IPS-15b (cell line): Measurements from ENCODE around the gene PCSK7.

ENCODE experiments used
- H3K27me3 ChIP-seq: one replicate; pipeline ENCODE4 v1.6.1; 2013; ENCODE audit warnings: low read length; ENCODE audit not compliant: control insufficient read depth, insufficient read depth
- H3K36me3 ChIP-seq: one replicate; pipeline ENCODE4 v1.6.1; 2013; ENCODE audit warnings: low read length; ENCODE audit not compliant: control insufficient read depth, insufficient read depth
- H3K4me1 ChIP-seq: one replicate; pipeline ENCODE4 v1.6.1; 2013; ENCODE audit warnings: mild to moderate bottlenecking, low read length; ENCODE audit not compliant: control insufficient read depth, insufficient read depth
- H3K4me3 ChIP-seq: one replicate; pipeline ENCODE4 v1.5.1; 2013; ENCODE audit warnings: low read depth, low read length
- H3K9ac ChIP-seq: one replicate; pipeline ENCODE4 v1.6.1; 2013; ENCODE audit warnings: low read depth, mild to moderate bottlenecking, low read length
- H3K9me3 ChIP-seq: one replicate; pipeline ENCODE4 v1.6.1; 2013; ENCODE audit warnings: mild to moderate bottlenecking, low read length; ENCODE audit not compliant: control insufficient read depth, insufficient read depth

The PCSK7 gene

DNA sequence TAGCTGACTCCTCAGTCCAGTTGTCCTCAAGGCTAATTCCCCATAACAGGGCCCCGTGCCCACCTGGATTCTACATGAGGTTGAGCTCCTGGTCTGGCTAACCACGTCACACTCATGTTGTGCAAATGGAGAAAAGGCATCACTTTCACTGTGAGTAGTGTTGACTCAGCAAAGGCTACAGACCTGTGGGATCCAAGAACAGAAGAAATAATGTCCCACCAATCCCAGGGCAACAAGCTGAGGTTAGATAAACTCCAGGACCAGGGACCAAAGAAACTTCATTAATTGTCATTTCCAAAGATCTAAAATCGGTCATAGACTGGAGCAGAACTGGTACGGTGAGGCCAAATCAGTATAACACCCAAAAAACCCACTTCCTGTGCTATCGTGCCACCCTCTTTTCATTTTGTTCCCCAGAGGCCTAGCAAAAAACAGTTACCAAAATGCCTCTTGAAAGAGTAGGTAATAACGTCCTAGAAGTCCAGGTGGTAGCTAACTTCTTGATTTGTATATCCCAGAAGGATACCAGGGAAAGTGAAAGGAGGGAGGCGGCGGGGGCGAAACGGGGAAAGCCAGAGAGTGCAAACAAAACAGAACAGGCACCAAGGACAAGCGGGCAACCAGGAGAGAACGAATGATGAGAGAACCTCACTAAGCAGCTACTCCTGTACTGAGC is 1.4 kb downstream of the PCSK7 start:
- no peak overlapping the region for H3K4me3 ChIP-seq
- H3K9me3 ChIP-seq: no peaks in the 10 kb centered on the region
- H3K4me1 ChIP-seq: peaks cover 5% of the 10 kb centered on the region
- peaks cover 25% of the 10 kb centered on the region for H3K36me3 ChIP-seq
- peak overlapping the region; percentile 24 for H3K9ac ChIP-seq
- no peaks in the 10 kb centered on the region for H3K27me3 ChIP-seq

DNA sequence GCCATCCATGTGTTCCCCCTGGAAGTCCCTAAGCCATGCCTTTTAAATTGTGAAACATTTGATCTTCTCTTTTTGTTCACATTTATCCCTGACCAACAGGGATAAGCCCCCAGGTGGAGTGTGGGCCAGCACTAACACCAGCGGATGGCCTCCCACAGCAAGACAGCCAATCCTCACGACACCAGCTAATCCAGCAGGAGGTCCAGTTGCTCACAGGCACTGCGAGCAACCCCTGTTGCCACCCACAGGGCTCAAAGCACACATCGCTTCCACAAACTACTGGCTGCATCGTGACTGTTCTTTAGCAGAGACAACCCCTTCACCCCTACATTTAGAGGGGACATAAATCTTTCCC is 2.0 kb downstream of the PCSK7 start:
- Histone ChIP-seq H3K36me3 (peaks cover 25% of the 10 kb centered on the region), H3K4me3 (no peak overlapping the region), H3K9ac (peak overlapping the region; percentile 24), H3K9me3 (no peaks in the 10 kb centered on the region), H3K4me1 (peaks cover 5% of the 10 kb centered on the region), H3K27me3 (no peaks in the 10 kb centered on the region)

- H3K4me1 ChIP-seq: peaks cover 5% of the 10 kb centered on the region
- peaks cover 25% of the 10 kb centered on the region for H3K36me3 ChIP-seq
- H3K27me3 ChIP-seq: no peaks in the 10 kb centered on the region
- no peak overlapping the region for H3K4me3 ChIP-seq
- no peak overlapping the region for H3K9ac ChIP-seq
- no peaks in the 10 kb centered on the region for H3K9me3 ChIP-seq
These were observed 2.5 kb downstream of the PCSK7 start for GRCh38 chr11:117229411-117229810.

- peaks cover 25% of the 10 kb centered on the region for H3K36me3 ChIP-seq
- no peaks in the 10 kb centered on the region for H3K9me3 ChIP-seq
- no peak overlapping the region for H3K9ac ChIP-seq
These were observed 3.8 kb downstream of the PCSK7 start for GRCh38 chr11:117228091-117228490.

GRCh38 chr11:117226388-117227385 is 5.2 kb downstream of the PCSK7 start:
- no peak overlapping the region for H3K4me3 ChIP-seq
- peaks cover 25% of the 10 kb centered on the region for H3K36me3 ChIP-seq
- no peaks in the 10 kb centered on the region for H3K4me1 ChIP-seq
- no peaks in the 10 kb centered on the region for H3K9me3 ChIP-seq
- H3K27me3 ChIP-seq: no peaks in the 10 kb centered on the region
- H3K9ac ChIP-seq: no peak overlapping the region

More at GRCh38 chr11:117228091-117228490, 3.8 kb downstream of the PCSK7 start:
- no peak overlapping the region for H3K4me3 ChIP-seq
- H3K4me1 ChIP-seq: no peaks in the 10 kb centered on the region
- no peaks in the 10 kb centered on the region for H3K27me3 ChIP-seq

GRCh38 chr11:117225553-117226170 is 6.2 kb downstream of the PCSK7 start:
- no peaks in the 10 kb centered on the region for H3K9me3 ChIP-seq
- H3K4me3 ChIP-seq: no peak overlapping the region
- H3K36me3 ChIP-seq: peaks cover 25% of the 10 kb centered on the region
- no peaks in the 10 kb centered on the region for H3K4me1 ChIP-seq
- H3K9ac ChIP-seq: no peak overlapping the region
- H3K27me3 ChIP-seq: no peaks in the 10 kb centered on the region

GRCh38 chr11:117223741-117224689 is 7.9 kb downstream of the PCSK7 start:
- no peaks in the 10 kb centered on the region for H3K4me1 ChIP-seq
- H3K9ac ChIP-seq: no peak overlapping the region
- no peaks in the 10 kb centered on the region for H3K27me3 ChIP-seq
- H3K9me3 ChIP-seq: no peaks in the 10 kb centered on the region
- peaks cover 19% of the 10 kb centered on the region for H3K36me3 ChIP-seq
- no peak overlapping the region for H3K4me3 ChIP-seq

DNA sequence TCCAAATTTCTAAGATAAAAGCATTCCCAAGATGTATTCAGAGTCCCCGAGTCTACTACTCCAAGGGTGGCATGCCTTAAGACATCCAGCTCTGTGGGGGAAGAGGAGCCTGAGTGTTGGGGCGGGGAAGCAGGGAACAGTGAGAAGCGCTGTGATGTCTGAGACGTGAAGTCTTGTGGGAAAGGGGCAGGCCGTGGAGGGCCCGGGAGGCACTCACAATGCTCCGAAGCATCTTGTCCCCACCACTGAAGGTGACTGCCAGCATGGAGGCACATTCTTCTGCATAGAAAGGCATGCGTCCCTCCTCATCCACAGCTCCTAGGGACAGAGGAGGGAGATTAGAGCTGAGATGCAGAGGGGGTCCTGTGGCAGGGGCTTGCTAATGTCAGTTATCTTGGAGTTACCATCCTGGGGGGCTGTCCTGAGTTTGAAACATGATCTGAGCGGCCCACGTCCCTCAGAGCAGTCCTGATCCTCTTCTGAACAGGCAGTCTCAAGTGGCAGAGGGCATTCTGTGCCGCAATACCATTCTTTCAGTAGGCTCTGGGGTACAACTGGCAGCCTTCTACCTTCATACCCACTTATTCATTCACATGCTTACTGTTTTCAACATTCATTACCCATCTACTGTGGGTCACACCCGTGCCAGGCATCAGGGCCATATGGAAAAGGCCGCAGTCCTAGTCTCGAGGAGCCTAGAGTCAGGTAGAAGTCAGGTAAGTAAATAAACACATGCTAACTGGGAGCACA is 8.7 kb downstream of the PCSK7 start:
- peaks cover 24% of the 10 kb centered on the region for H3K36me3 ChIP-seq
- no peaks in the 10 kb centered on the region for H3K9me3 ChIP-seq
- no peaks in the 10 kb centered on the region for H3K4me1 ChIP-seq
- H3K27me3 ChIP-seq: no peaks in the 10 kb centered on the region
- H3K9ac ChIP-seq: no peak overlapping the region
- H3K4me3 ChIP-seq: no peak overlapping the region

DNA sequence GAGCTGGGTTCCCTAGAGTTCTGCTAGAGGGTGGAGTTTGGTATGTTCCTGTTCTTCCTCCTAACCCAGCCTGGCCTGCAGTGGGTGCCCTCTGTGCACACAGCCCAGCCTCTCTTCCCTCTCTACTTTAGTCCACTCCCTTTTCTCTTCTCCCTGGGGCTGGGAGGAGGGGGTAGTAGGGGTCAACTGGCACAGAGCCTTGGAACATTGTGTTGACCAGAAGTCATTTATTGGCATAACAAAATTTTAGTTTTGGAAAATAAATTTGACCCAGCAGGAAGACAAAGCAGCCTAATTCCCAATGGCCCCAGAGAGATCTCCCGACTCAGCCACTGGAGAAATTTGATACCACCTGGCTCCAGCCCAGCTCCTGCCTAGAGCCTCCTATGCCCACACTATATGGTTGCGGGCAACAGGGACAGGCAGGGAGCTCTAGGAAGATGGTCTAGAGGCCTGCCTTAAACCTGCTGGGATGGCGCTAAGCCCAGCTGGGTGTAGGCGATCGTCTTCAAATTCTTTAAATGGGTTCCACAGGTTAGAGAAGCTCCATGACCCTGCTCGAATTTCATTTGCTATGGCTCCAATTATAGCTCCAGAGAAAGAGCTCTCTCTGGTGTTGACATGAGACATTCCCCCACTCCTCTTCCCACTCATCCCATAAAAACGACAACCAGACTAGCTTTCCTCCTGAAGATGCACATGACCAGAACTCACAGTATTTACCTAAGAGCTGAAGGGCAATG is 9.9 kb downstream of the PCSK7 start:
- H3K9me3 ChIP-seq: no peaks in the 10 kb centered on the region
- no peaks in the 10 kb centered on the region for H3K4me1 ChIP-seq
- no peak overlapping the region for H3K4me3 ChIP-seq
- H3K27me3 ChIP-seq: no peaks in the 10 kb centered on the region
- H3K9ac ChIP-seq: no peak overlapping the region
- H3K36me3 ChIP-seq: peaks cover 21% of the 10 kb centered on the region
